HG02759 (cell line): ENCODE results near the gene SMIM24.
A peak's percentile ranks its signal among the peaks of the same experiment; 100 is the strongest.
"Not testable (repeated sequence)": the region's sequence is repeated elsewhere in the genome, so short reads cannot be mapped to it uniquely, and the experiment has no call there.

Experiments
- ATAC-seq: cut with Tn5 transposase; IDR thresholded peaks from one replicate; pipeline ENCODE4 v1.9.1; 2021; ENCODE audit warnings: mild to moderate bottlenecking, moderate library complexity; ENCODE audit not compliant: unreplicated experiment

SMIM24 gene

GRCh38 chr19:3440082-3440481 is 40.2 kb downstream of the SMIM24 start:
- ATAC-seq = no peak

DNA sequence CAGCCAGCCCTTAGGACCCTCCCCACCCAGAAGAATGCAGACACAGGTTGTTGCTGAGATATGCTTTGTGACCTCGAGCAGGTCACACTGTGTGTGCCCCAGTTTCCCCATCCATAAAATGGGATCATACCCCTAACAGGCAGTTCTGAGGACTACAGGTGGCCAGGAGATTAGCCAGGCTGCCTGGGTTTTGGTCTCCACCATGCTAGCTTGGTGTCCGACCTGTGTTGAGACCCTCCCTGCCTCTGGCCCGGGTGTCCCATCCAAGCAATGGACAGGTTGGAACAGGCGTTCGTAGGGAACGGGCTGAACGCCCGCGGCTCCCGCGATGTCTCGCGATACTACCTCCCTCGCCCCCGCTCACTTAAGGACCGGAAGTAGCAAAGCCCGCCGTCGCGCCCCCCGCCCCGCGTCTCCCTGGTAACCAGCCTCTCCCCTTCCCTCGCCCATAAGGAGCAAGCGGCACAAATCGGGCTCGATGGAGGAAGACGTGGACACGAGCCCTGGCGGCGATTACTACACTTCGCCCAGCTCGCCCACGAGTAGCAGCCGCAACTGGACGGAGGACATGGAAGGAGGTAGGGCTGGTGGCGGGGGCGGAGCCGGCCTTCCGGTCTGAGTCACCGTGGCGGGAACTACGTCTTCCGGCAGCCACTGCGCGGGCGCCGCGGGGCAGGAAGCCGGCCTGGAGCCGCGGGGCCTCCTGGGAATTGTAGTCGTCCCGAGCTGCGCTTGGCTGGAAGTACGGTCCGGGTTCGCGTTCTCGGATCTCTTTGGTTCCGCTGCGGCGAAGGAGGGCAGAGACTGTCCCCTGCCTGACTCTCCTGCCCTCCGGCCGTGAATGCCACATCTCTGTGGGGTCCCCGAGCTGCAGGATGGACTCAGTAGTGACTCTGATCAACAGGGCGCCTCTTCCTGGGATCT is 45.4 kb downstream of the SMIM24 start:
- peak; percentile 93 for ATAC-seq

DNA sequence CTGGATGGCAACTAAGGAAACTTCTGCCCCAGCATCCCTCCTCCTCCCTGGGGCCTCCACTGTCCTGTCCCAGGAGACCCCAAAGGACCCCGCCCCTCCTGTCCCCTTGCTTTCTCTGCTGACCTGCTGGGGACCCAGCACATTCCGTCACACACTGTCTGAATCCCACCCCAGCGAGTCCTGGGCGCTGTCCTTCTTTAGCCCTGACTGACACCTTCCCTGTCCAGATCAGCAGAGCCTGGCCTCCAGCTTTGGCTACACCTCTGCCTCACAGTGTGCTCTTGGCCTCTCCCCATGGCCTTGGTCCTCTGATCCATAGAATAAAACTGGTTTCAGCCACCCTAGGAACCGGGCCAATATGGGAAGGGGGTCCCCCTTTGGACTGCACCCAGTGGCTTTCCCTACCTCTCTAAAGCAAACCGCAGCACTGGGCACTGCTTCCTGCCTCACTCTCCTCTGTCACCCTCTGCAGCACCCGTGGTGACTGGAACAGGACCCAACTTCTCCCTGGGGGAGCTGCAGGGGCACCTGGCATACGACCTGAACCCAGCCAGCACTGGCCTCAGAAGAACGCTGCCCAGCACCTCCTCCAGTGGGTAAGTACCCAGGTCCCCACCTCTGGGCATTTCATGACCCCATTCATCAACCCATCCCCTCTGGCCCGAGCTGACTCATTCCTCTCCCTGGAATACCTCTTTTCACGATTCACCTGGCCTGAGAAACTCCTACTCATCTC is 46.4 kb downstream of the SMIM24 start:
- ATAC-seq = no peak

GRCh38 chr19:3433313-3433712 is 47.0 kb downstream of the SMIM24 start:
- ATAC-seq = no peak

DNA sequence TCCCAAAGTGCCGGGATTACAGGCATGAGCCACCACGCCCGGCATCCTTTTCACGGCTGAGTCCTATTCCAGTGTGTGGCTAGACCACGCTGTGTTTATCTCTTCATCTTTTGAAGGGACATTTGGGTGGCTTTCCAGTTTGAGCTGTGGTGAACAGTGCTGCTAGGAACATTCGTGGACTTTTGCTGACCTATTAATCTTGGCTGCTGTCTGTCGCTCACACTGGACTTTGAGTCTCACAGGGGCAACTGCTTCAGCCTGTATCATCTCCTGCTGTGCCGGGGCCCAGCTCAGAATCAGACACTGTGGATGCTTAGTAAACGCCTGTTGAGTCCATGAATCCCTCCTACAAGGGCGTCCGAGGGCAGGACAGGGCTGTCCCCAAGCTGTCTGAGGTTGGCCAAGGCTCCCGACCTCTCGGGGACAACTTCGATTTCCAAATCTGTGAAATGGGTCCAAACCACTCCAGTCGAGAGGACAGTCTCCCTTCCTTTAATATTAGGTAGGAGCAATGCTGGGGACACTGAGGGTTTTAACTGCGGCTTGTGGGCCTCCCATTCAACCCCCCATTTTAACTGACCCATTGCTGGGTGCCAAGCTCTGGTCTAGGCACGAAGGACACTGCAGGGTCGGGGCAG is 48.4 kb downstream of the SMIM24 start:
- no peak for ATAC-seq

- not testable (repeated sequence) for ATAC-seq
Measured at GRCh38 chr19:3430366-3430680, 50.0 kb downstream of the SMIM24 start.

DNA sequence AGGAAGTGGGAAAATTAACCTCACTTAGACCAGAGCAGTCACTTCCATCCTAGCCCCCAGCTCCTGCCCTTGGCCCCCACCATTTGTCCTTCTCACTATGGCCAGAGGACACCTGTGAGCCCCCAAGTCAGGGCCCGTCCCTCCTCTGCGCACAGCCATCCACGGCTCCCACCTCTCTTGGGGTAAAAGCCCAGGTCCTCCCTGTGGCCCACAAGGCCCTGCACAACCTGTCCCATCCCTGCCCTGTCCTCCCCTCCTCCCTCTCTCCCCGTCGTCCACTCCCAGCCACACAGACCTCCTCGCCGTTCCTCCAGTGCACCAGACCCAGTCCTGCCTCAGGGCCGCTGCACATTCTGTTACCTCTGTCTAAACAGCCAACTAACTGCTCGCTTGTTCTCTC is 53.9 kb downstream of the SMIM24 start:
- ATAC-seq = no peak
